Right atrium auricular region (tissue), 2 donors: Measurements from ENCODE around the gene CMPK1. TPM values are rescaled to one million over a fixed set of nuclear protein-coding genes. Genes with fewer than 3 reads are reported as not detected.
A peak's percentile ranks its signal among the peaks of the same experiment; 100 is the strongest.

Experiments used
- DNase-seq: peaks from one replicate; pipeline ENCODE4 v3.0.0-alpha.2; 2019; ENCODE audit warnings: low spot score
- H3K27ac ChIP-seq, 2 donors: fragments of 200-600 bp; sonication (generic); 1 replicate in 1 of 2; 2 replicates in 1 of 2; pipeline ENCODE4 v1.5.1; 2016 to 2019
- H3K27me3 ChIP-seq, 2 donors: fragments of 200-600 bp; sonication (generic); one replicate each; pipeline versions ENCODE4 v1.5.1 to v1.6.0; 2017 to 2019
- H3K36me3 ChIP-seq: fragments of 200-600 bp; sonication (generic); one replicate; pipeline ENCODE4 v1.5.1; 2016
- H3K4me1 ChIP-seq, 2 donors: fragments of 200-600 bp; sonication (generic); one replicate each; pipeline versions ENCODE4 v1.5.1 to v1.6.0; 2017 to 2019
- H3K4me3 ChIP-seq, 2 donors: fragments of 200-600 bp; sonication (generic); 1 replicate in 1 of 2; 2 replicates in 1 of 2; pipeline ENCODE4 v1.5.1; 2017 to 2019; ENCODE audit warnings: mild to moderate bottlenecking in 1 of 2, moderate library complexity in 1 of 2
- H3K9me3 ChIP-seq, 2 donors: fragments of 200-600 bp; sonication (generic); one replicate each; pipeline ENCODE4 v1.5.1; 2019
- CTCF ChIP-seq, 2 donors: fragments of 200-600 bp; sonication (generic); IDR thresholded peaks; one replicate each; pipeline ENCODE4 v1.5.1; 2019; ENCODE audit warnings: antibody characterized with exemption in 2 of 2
- total RNA-seq, 2 donors: library from RNA; depleted of rRNA; stranded (reverse); fragments of >200 nt; gene quantifications; one replicate each; pipeline ENCODE4 v1.1.0, GENCODE V29; 2016

CMPK1 gene
- total RNA-seq, 2 donors from 2014 or later, result 51.4 to 72.3 TPM

GRCh38 chr1:47409311-47410067, 75.9 kb downstream of the CMPK1 start:
- no peak for DNase-seq
- TF ChIP-seq CTCF (IDR thresholded peaks at IDR 0.05), result no peak
- H3K36me3 ChIP-seq, result no peaks in the 10 kb centered on the region

DNA sequence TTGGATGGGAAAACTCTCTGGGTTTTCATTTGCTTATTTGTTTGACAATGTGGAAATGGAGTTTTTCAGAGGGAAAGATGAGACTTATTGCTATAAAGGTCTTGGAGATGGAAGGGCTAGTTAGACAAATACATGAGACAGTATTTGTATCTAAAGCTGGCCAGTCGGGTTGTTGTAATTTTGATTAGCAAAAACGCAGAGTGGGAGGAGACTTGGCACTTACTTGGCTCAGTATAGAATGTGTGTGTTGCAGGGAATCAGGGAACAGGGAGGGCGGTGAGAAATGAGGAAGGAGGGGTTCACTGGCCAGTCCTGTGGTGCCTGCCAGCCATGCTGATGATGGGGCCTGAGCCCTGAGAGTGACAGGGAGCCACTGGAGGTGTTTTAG, 76.5 kb downstream of the CMPK1 start:
- Histone ChIP-seq H3K4me1 (no peaks in the 10 kb centered on the region), H3K27ac (no peak overlapping the region), H3K9me3 (no peaks in the 10 kb centered on the region), H3K27me3 (no peaks in the 10 kb centered on the region), H3K4me3 (no peak overlapping the region), H3K36me3 (no peaks in the 10 kb centered on the region)
- DNase-seq, result no peak
- TF ChIP-seq CTCF (IDR thresholded peaks at IDR 0.05), result no peak

More at GRCh38 chr1:47409311-47410067, 75.9 kb downstream of the CMPK1 start:
- H3K4me3 ChIP-seq, result no peak overlapping the region
- no peak overlapping the region for H3K27ac ChIP-seq
- H3K27me3 ChIP-seq, result no peaks in the 10 kb centered on the region
- no peaks in the 10 kb centered on the region for H3K4me1 ChIP-seq
- H3K9me3 ChIP-seq, result no peaks in the 10 kb centered on the region

DNA sequence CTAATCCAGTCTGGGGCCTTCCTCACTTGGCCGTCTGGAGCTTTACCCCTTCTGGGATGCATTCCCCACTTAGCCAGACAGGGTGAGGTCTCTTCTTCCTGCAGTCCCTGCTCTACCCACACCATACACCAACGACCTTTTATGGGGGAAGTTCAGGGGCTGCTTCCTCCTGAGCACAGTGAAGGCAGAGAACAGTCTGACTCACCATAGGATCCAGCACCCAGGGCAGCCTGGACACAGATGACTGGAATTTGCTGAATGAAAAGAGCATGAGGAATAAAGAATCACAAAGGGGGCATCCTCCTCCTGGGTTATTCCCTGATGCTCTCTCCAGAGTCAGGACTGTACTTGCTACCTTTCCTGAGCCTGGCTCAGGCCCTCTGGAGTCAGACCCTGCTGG, 77.8 kb downstream of the CMPK1 start:
- no peaks in the 10 kb centered on the region for H3K27me3 ChIP-seq
- H3K36me3 ChIP-seq, result no peaks in the 10 kb centered on the region
- H3K27ac ChIP-seq, result no peak overlapping the region
- H3K4me3 ChIP-seq, result no peak overlapping the region
- TF ChIP-seq CTCF (IDR thresholded peaks at IDR 0.05), result no peak
- no peaks in the 10 kb centered on the region for H3K4me1 ChIP-seq
- H3K9me3 ChIP-seq, result no peaks in the 10 kb centered on the region
- DNase-seq, result no peak

DNA sequence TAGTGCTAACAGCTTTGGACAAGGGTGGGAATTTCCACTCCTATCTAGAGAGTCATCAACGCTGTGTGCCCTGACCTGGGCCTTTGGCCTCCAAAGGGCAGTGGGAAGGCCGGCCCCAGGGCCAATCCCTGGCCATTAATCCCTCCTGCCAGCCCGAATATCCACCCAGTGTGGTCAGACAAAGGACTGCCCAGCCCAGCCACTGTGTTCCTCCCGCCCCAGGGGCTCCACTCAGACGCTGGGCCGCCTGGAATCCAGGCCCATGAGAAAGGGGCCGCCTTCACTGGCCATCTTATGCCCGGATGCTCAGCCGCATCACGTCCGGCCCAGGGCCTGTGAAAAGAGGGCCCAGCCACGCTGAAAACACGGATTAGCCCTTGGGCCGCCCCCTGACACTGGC, 78.8 kb downstream of the CMPK1 start:
- H3K27me3 ChIP-seq, result peaks cover under 1 to 5% of the 10 kb centered on the region in 2 donors
- H3K27ac ChIP-seq, result no peak overlapping the region
- TF ChIP-seq CTCF (IDR thresholded peaks at IDR 0.05), result no peak
- no peaks in the 10 kb centered on the region for H3K36me3 ChIP-seq
- no peak for DNase-seq
- no peaks in the 10 kb centered on the region for H3K9me3 ChIP-seq
- H3K4me1 ChIP-seq, result no peaks in the 10 kb centered on the region
- H3K4me3 ChIP-seq, result no peak overlapping the region

- Histone ChIP-seq H3K27me3 (peaks cover 4 to 7% of the 10 kb centered on the region in 2 donors), H3K4me3 (peak within 1 kb of the TSS in 1 of 2 donors; percentile 27)
These were observed 82.2 kb downstream of the CMPK1 start, which contains the start of gene FOXE3 for GRCh38 chr1:47415728-47416318. Gene FOXE3 (plus strand): TSS chr1:47416285. CDS start chr1:47416316, 31 bp downstream.

More at GRCh38 chr1:47415728-47416318, 82.2 kb downstream of the CMPK1 start, which contains the start of gene FOXE3:
- no peak for TF ChIP-seq CTCF (IDR thresholded peaks at IDR 0.05)
- Histone ChIP-seq H3K4me1 (no peaks in the 10 kb centered on the region), H3K27ac (no peak within 1 kb of the TSS), H3K36me3 (no peaks in the 10 kb centered on the region), H3K9me3 (no peaks in the 10 kb centered on the region)
- DNase-seq, result no peak
